ENCODE measurements around the gene AGFG1.

DNA sequence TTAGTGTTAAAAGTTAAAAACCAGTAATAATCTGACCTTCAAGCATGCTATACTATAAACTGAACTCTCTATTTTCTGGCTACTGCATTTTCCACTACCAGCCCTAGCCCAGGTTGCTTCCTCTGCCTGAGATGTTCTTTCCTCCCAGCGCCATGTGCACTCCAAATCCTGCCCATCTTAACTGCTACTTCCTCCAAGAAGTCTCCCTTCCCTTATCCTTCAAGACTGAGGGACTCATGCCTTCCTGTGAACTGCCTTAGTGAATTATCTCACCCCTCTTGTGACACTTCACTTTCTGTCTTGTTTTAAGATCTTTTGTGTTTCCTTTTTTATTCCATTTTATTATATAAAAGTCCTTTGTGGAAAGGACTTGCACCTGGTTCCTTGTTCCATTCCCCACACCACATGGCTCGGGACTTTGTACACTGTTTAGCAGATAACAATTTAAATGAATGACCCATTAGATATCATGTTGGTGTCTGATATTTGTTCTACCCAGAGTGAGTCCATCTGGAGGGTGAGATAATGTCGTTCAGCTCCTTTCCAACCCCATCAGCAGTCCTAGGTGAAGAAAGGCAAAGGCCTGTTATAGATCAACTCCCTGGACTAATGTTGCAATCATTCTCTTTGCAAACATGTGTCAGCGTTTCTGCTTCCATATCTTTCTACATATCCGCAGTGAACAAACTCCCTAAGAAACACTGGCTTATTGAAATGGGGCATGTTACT is 20.9 kb upstream of the AGFG1 start:
- TF ChIP-seq, protein P1, sequence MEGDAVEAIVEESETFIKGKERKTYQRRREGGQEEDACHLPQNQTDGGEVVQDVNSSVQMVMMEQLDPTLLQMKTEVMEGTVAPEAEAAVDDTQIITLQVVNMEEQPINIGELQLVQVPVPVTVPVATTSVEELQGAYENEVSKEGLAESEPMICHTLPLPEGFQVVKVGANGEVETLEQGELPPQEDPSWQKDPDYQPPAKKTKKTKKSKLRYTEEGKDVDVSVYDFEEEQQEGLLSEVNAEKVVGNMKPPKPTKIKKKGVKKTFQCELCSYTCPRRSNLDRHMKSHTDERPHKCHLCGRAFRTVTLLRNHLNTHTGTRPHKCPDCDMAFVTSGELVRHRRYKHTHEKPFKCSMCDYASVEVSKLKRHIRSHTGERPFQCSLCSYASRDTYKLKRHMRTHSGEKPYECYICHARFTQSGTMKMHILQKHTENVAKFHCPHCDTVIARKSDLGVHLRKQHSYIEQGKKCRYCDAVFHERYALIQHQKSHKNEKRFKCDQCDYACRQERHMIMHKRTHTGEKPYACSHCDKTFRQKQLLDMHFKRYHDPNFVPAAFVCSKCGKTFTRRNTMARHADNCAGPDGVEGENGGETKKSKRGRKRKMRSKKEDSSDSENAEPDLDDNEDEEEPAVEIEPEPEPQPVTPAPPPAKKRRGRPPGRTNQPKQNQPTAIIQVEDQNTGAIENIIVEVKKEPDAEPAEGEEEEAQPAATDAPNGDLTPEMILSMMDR (IDR thresholded peaks at IDR 0.05), result no peak
- no peak for TF ChIP-seq POLR2A (IDR thresholded peaks at IDR 0.05)
